NCI-H82 (cell line): Measurements from ENCODE around the gene LYRM4.

Source experiments
- DNase-seq: peaks from one replicate; lab custom pipeline; 2025; lab: John Stamatoyannopoulos, UW

The LYRM4 gene

GRCh38 chr6:5205877-5206850 is 54.6 kb downstream of the LYRM4 start:
- peak; percentile 82 for DNase-seq

- peak; percentile 84 for DNase-seq
Observed at GRCh38 chr6:5205035-5205507, 55.7 kb downstream of the LYRM4 start.

GRCh38 chr6:5204376-5204775 is 56.4 kb downstream of the LYRM4 start:
- DNase-seq: peak; percentile 20

- DNase-seq: peak; percentile 76
Observed at GRCh38 chr6:5203546-5203945, 57.2 kb downstream of the LYRM4 start.

- no peak for DNase-seq
Observed at GRCh38 chr6:5202941-5203340, 57.8 kb downstream of the LYRM4 start.

- no peak for DNase-seq
Observed at GRCh38 chr6:5202206-5202605, 58.5 kb downstream of the LYRM4 start.

GRCh38 chr6:5201271-5201670 is 59.5 kb downstream of the LYRM4 start:
- DNase-seq: peak; percentile 95

- no peak for DNase-seq
Observed at GRCh38 chr6:5199702-5200101, 61.0 kb downstream of the LYRM4 start.

GRCh38 chr6:5199283-5199682 is 61.5 kb downstream of the LYRM4 start:
- no peak for DNase-seq

- DNase-seq: no peak
Observed at GRCh38 chr6:5197084-5197483, 63.7 kb downstream of the LYRM4 start.

GRCh38 chr6:5192135-5192794 is 68.5 kb downstream of the LYRM4 start:
- no peak for DNase-seq

GRCh38 chr6:5191722-5192121 is 69.0 kb downstream of the LYRM4 start:
- DNase-seq: no peak

GRCh38 chr6:5191222-5191621 is 69.5 kb downstream of the LYRM4 start:
- no peak for DNase-seq

GRCh38 chr6:5190507-5190906 is 70.2 kb downstream of the LYRM4 start:
- DNase-seq: no peak

- no peak for DNase-seq
Observed at GRCh38 chr6:5188646-5189045, 72.1 kb downstream of the LYRM4 start.

GRCh38 chr6:5184878-5185277 is 75.9 kb downstream of the LYRM4 start:
- DNase-seq: no peak

- no peak for DNase-seq
Observed at GRCh38 chr6:5184218-5184617, 76.5 kb downstream of the LYRM4 start.

GRCh38 chr6:5181510-5182317 is 79.0 kb downstream of the LYRM4 start:
- no peak for DNase-seq

GRCh38 chr6:5180636-5181035 is 80.1 kb downstream of the LYRM4 start:
- DNase-seq: no peak

GRCh38 chr6:5179917-5180316 is 80.8 kb downstream of the LYRM4 start:
- DNase-seq: peak; percentile 88

- no peak for DNase-seq
Observed at GRCh38 chr6:5178806-5179205, 81.9 kb downstream of the LYRM4 start.

- DNase-seq: no peak
Observed at GRCh38 chr6:5175635-5176034, 85.1 kb downstream of the LYRM4 start.
